ENCODE results near the gene BORCS8.
"Not testable (repeated sequence)": the region's sequence is repeated elsewhere in the genome, so short reads cannot be mapped to it uniquely, and the experiment has no call there.

Gene BORCS8

GRCh38 chr19:19192078-19192882 lies at the start of gene BORCS8, which contains the start of gene RFXANK:
BORCS8 (minus strand) TSS chr19:19192152; CDS start chr19:19192117, 35 bp downstream.
RFXANK (plus strand) TSS chr19:19192258; CDS start chr19:19193947, 1,689 bp downstream.
- FAIRE-seq (peak; percentile 100), DNase-seq (ENCODE audit: insufficient read length, low spot score) (peak; percentile 91)

GRCh38 chr19:19240476-19240875 lies 48.5 kb upstream of the BORCS8 start:
- no peak for DNase-seq (ENCODE audit: insufficient read length, low spot score)
- no peak for FAIRE-seq

GRCh38 chr19:19239675-19240074 lies 47.7 kb upstream of the BORCS8 start:
- FAIRE-seq (no peak), DNase-seq (ENCODE audit: insufficient read length, low spot score) (no peak)

- DNase-seq (ENCODE audit: insufficient read length, low spot score) (no peak), FAIRE-seq (no peak)
Observed at GRCh38 chr19:19238126-19238894, 46.4 kb upstream of the BORCS8 start.

GRCh38 chr19:19236173-19236572 lies 44.2 kb upstream of the BORCS8 start:
- DNase-seq (ENCODE audit: insufficient read length, low spot score) = no peak
- FAIRE-seq = no peak

- DNase-seq (ENCODE audit: insufficient read length, low spot score) (no peak), FAIRE-seq (no peak)
Observed at GRCh38 chr19:19234220-19234816, 42.4 kb upstream of the BORCS8 start.

GRCh38 chr19:19232261-19232721 lies 40.3 kb upstream of the BORCS8 start:
- FAIRE-seq (no peak), DNase-seq (ENCODE audit: insufficient read length, low spot score) (no peak)

- no peak for FAIRE-seq
- DNase-seq (ENCODE audit: insufficient read length, low spot score) = no peak
Observed at GRCh38 chr19:19230999-19231398, 39.0 kb upstream of the BORCS8 start.

- no peak for FAIRE-seq
Observed at GRCh38 chr19:19229701-19230100, 37.7 kb upstream of the BORCS8 start.

GRCh38 chr19:19227217-19227616 lies 35.3 kb upstream of the BORCS8 start:
- FAIRE-seq (no peak), DNase-seq (ENCODE audit: insufficient read length, low spot score) (no peak)

More at GRCh38 chr19:19229701-19230100, 37.7 kb upstream of the BORCS8 start:
- no peak for DNase-seq (ENCODE audit: insufficient read length, low spot score)

GRCh38 chr19:19226663-19227062 lies 34.7 kb upstream of the BORCS8 start:
- no peak for DNase-seq (ENCODE audit: insufficient read length, low spot score)
- FAIRE-seq = no peak

- DNase-seq (ENCODE audit: insufficient read length, low spot score) (no peak), FAIRE-seq (no peak)
Observed at GRCh38 chr19:19226204-19226603, 34.3 kb upstream of the BORCS8 start.

GRCh38 chr19:19224852-19225494 lies 33.0 kb upstream of the BORCS8 start:
- DNase-seq (ENCODE audit: insufficient read length, low spot score) = peak; percentile 86
- FAIRE-seq = peak; percentile 58

- FAIRE-seq (no peak), DNase-seq (ENCODE audit: insufficient read length, low spot score) (no peak)
Observed at GRCh38 chr19:19224150-19224851, 32.3 kb upstream of the BORCS8 start.

GRCh38 chr19:19223636-19224035 lies 31.7 kb upstream of the BORCS8 start:
- FAIRE-seq (no peak), DNase-seq (ENCODE audit: insufficient read length, low spot score) (no peak)

GRCh38 chr19:19223060-19223459 lies 31.1 kb upstream of the BORCS8 start:
- DNase-seq (ENCODE audit: insufficient read length, low spot score) (no peak), FAIRE-seq (no peak)

- not testable (repeated sequence) for FAIRE-seq; DNase-seq (ENCODE audit: insufficient read length, low spot score)
Observed at GRCh38 chr19:19221000-19221399, 29.0 kb upstream of the BORCS8 start.

GRCh38 chr19:19218911-19219310 lies 27.0 kb upstream of the BORCS8 start:
- DNase-seq (ENCODE audit: insufficient read length, low spot score) = no peak
- no peak for FAIRE-seq

GRCh38 chr19:19217099-19217498 lies 25.1 kb upstream of the BORCS8 start:
- no peak for DNase-seq (ENCODE audit: insufficient read length, low spot score)

GRCh38 chr19:19215792-19216191 lies 23.8 kb upstream of the BORCS8 start:
- DNase-seq (ENCODE audit: insufficient read length, low spot score) (no peak), FAIRE-seq (no peak)

More at GRCh38 chr19:19217099-19217498, 25.1 kb upstream of the BORCS8 start:
- FAIRE-seq = no peak

Measured in GM19239 (cell line).